K562 (cell line): ENCODE results near the gene LAX1. TPM values are rescaled to one million over a fixed set of nuclear protein-coding genes. Genes with fewer than 3 reads are reported as not detected.

Source experiments
- CHD4 ChIP-seq: fragments of 200-600 bp; sonication (generic); IDR thresholded peaks from 3 replicates; pipeline ENCODE4 v1.6.1; 2012; ENCODE audit warnings: low read depth, mild to moderate bottlenecking, mixed read lengths, low read length, inconsistent platforms; ENCODE audit not compliant: insufficient read depth, insufficient replicate concordance, poor library complexity, severe bottlenecking
- CREB1 ChIP-seq, 2 experiments: sonication (generic) in 1 of 2; formaldehyde crosslinking in 1 of 2; IDR thresholded peaks; 2 replicates each; pipeline versions ENCODE4 v1.6.1 to v1.8.0; 2012 to 2022; ENCODE audit warnings: inconsistent platforms in 1 of 2, mild to moderate bottlenecking in 1 of 2, missing genetic modification reagents in 1 of 2, moderate library complexity in 1 of 2
- DACH1 ChIP-seq: fragments of 450-650 bp; IDR thresholded peaks from 2 replicates; pipeline ENCODE4 v1.6.1; 2018; ENCODE audit not compliant: partially characterized antibody
- HNRNPUL1 ChIP-seq: fragments of 200-400 bp; formaldehyde crosslinking; IDR thresholded peaks from 2 replicates; pipeline ENCODE4 v1.6.1; 2017; ENCODE audit warnings: low read length
- NEUROD1 ChIP-seq: fragments of 150-350 bp; IDR thresholded peaks from 2 replicates; pipeline ENCODE4 v1.6.1; 2014; ENCODE audit warnings: borderline replicate concordance, low read length, low read depth; ENCODE audit not compliant: partially characterized antibody
- NONO ChIP-seq, 2 experiments: fragments of 200-400 bp in 1 of 2; fragments of 450-650 bp in 1 of 2; formaldehyde crosslinking in 1 of 2; IDR thresholded peaks; 2 replicates each; pipeline ENCODE4 v1.6.1; 2017; ENCODE audit warnings: low read depth in 2 of 2, mild to moderate bottlenecking in 2 of 2, moderate library complexity in 2 of 2, low read length in 1 of 2
- NR0B1 ChIP-seq: fragments of 450-650 bp; IDR thresholded peaks from one replicate; pipeline ENCODE4 v1.6.1; 2018; ENCODE audit warnings: mild to moderate bottlenecking, moderate library complexity; ENCODE audit not compliant: partially characterized antibody
- SMARCA4 ChIP-seq: fragments of 450-650 bp; IDR thresholded peaks from 2 replicates; pipeline ENCODE4 v1.6.1; 2016
- TAF15 ChIP-seq: fragments of 200-400 bp; formaldehyde crosslinking; IDR thresholded peaks from 2 replicates; pipeline ENCODE4 v1.6.1; 2017; ENCODE audit warnings: mild to moderate bottlenecking, low read depth, low read length, moderate library complexity
- ZBTB34 ChIP-seq: fragments of 250-450 bp; sonication (Bioruptor Pico); IDR thresholded peaks from 2 replicates; pipeline ENCODE4 v1.8.0; 2021; ENCODE audit warnings: mild to moderate bottlenecking, moderate library complexity
- ZNF395 ChIP-seq: fragments of 200-800 bp; sonication (Bioruptor generic); IDR thresholded peaks from 2 replicates; pipeline ENCODE4 v1.6.1; 2017; ENCODE audit warnings: missing genetic modification characterization, missing compliant biosample characterization
- polyA plus RNA-seq, 8 experiments: library from polyadenylated mRNA; depleted of rRNA in 4 of 8; stranded (reverse) in 5 of 8; unstranded in 3 of 8; fragments of >200 nt; fragmentation: Nextera tagmentation in 2 of 8; fragmentation: Illumina TruSeq in 1 of 8; extraction: Ambion mirVana in 2 of 8; extraction: Trizol in 1 of 8; gene quantifications; 2 replicates each; pipeline versions ENCODE4 v1.2.1 to v1.2.3, GENCODE V29; 2011 to 2014; ENCODE audit warnings: inconsistent platforms in 1 of 8, missing spikeins in 1 of 8
- total RNA-seq, 7 experiments: library from RNA; depleted of rRNA in 6 of 7; stranded (reverse); fragments of >200 nt in 6 of 7; fragmentation: Illumina TruSeq in 2 of 7; extraction: Trizol in 2 of 7; gene quantifications; 2 replicates each; pipeline versions ENCODE4 v1.2.1 to v1.2.3, GENCODE V29; 2011 to 2021; ENCODE audit warnings: low replicate concordance in 1 of 7
- TF ChIP-seq, protein P1 (sequence below): sonication (generic); formaldehyde crosslinking; IDR thresholded peaks from 2 replicates; pipeline ENCODE4 v1.8.1; 2022; ENCODE audit warnings: missing genetic modification reagents
- TF ChIP-seq, protein P2 (sequence below): fragments of 450-650 bp; IDR thresholded peaks from 2 replicates; pipeline ENCODE4 v1.6.1; 2014; ENCODE audit warnings: low read depth, mild to moderate bottlenecking, moderate library complexity, borderline replicate concordance
- TF ChIP-seq, protein P3 (sequence below): sonication (generic); formaldehyde crosslinking; IDR thresholded peaks from 2 replicates; pipeline ENCODE4 v1.9.0; 2022; ENCODE audit warnings: mild to moderate bottlenecking, missing genetic modification reagents
- TF ChIP-seq, protein P4 (sequence below): IDR thresholded peaks from 2 replicates; pipeline ENCODE4 v1.6.1; 2011; ENCODE audit not compliant: insufficient read length; ENCODE audit errors: extremely low read depth

LAX1 gene
- total and polyA plus RNA-seq, 9 of the 15 experiments (the other 6 are each of a cell fraction or from before 2014, with no cell fraction given), result not detected

- TF ChIP-seq NR0B1 (no peak), TAF15 (no peak), CREB1 (IDR thresholded peaks at IDR 0.05) (peak; percentile 86), CREB1 (CRISPR knock-in tag; IDR thresholded peaks at IDR 0.05) (peak; percentile 88), CHD4 (no peak), HNRNPUL1 (no peak), ZNF395 (CRISPR knock-in tag) (peak; percentile 88), SMARCA4 (peak; percentile 49; the same call in 1 of the 2 replicates), NEUROD1 (peak; percentile 42), ZBTB34 (no peak), NONO (IDR thresholded peaks at IDR 0.05; ENCODE audit: low read depth in 2 of 2, low read length in 1 of 2) (no peak), DACH1 (no peak)
- TF ChIP-seq, protein P1, sequence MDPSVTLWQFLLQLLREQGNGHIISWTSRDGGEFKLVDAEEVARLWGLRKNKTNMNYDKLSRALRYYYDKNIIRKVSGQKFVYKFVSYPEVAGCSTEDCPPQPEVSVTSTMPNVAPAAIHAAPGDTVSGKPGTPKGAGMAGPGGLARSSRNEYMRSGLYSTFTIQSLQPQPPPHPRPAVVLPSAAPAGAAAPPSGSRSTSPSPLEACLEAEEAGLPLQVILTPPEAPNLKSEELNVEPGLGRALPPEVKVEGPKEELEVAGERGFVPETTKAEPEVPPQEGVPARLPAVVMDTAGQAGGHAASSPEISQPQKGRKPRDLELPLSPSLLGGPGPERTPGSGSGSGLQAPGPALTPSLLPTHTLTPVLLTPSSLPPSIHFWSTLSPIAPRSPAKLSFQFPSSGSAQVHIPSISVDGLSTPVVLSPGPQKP (CRISPR knock-in tag), result no peak
- TF ChIP-seq, protein P2, sequence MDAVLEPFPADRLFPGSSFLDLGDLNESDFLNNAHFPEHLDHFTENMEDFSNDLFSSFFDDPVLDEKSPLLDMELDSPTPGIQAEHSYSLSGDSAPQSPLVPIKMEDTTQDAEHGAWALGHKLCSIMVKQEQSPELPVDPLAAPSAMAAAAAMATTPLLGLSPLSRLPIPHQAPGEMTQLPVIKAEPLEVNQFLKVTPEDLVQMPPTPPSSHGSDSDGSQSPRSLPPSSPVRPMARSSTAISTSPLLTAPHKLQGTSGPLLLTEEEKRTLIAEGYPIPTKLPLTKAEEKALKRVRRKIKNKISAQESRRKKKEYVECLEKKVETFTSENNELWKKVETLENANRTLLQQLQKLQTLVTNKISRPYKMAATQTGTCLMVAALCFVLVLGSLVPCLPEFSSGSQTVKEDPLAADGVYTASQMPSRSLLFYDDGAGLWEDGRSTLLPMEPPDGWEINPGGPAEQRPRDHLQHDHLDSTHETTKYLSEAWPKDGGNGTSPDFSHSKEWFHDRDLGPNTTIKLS, result peak; percentile 100
- TF ChIP-seq, protein P3, sequence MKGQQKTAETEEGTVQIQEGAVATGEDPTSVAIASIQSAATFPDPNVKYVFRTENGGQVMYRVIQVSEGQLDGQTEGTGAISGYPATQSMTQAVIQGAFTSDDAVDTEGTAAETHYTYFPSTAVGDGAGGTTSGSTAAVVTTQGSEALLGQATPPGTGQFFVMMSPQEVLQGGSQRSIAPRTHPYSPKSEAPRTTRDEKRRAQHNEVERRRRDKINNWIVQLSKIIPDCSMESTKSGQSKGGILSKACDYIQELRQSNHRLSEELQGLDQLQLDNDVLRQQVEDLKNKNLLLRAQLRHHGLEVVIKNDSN, result peak; percentile 99
- TF ChIP-seq, protein P4, sequence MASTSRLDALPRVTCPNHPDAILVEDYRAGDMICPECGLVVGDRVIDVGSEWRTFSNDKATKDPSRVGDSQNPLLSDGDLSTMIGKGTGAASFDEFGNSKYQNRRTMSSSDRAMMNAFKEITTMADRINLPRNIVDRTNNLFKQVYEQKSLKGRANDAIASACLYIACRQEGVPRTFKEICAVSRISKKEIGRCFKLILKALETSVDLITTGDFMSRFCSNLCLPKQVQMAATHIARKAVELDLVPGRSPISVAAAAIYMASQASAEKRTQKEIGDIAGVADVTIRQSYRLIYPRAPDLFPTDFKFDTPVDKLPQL, result no peak
These were observed 30.7 kb downstream of the LAX1 start, which contains the start of the genes ZBED6 and ZC3H11A (continued) for GRCh38 chr1:203795441-203796235.
